Activated gamma-delta T cell treated with Interleukin-2 at 50 U/mL for 16 hours (primary cell): ENCODE results near the gene TAS2R19.
A peak's percentile ranks its signal among the peaks of the same experiment; 100 is the strongest.

Experiments used
- DNase-seq: peaks from one replicate; pipeline ENCODE4 v3.0.0-alpha.2; 2020

The TAS2R19 gene

DNA sequence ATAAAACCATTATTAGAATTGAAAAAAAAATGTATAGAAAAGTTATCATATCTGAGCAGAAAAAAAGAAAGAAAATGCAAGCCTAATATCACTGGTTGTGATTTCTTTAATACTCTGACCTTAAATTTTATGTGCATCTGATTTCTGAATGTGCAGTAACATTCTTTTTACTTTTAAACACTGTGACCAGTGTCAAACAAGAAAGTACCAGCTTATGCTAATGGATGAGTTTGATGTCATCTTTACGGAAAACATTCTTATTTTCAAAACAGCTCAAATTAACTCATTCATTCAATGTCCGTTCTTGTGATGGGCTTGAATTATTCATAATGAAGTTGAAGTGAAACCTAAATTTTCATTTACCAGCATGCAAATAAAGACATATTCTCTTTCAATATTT is 35.6 kb downstream of the TAS2R19 start, which contains the start of gene TAS2R50:
TSS of gene TAS2R50 (minus strand) at position 101 of the 400 bp plus-strand sequence. CDS start at position 49, 52 bp downstream.
- no peak for DNase-seq

GRCh38 chr12:10982244-10982643 is 40.2 kb downstream of the TAS2R19 start:
- peak; percentile 29 for DNase-seq

DNA sequence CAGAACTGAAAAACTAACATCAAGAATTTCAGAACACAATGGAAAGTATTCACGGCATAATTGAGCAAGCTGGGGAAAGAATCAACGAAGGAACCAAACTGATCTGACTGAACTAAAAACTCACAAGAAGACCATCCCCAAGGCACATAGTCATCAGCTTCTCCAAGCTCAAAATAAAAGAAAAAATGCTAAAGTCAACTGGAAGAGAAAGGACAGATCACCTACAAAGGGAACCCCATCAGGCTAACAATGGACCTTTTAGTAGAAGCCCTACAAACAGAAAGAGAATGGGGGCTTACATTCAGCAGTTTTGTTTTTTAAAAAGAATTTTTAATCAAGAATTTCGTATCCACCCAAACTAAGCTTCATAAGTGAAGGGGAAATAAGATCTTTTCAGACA is 47.5 kb downstream of the TAS2R19 start:
- DNase-seq: no peak
